ENCODE data around the gene PIK3R5. TPM values are rescaled to one million over a fixed set of nuclear protein-coding genes. Genes with fewer than 3 reads are reported as not detected.

PIK3R5 gene
- total and polyA plus RNA-seq, 2 donors (not counting 1 experiment from before 2014, with no cell fraction given): 0.15 TPM; not detected in 1

DNA sequence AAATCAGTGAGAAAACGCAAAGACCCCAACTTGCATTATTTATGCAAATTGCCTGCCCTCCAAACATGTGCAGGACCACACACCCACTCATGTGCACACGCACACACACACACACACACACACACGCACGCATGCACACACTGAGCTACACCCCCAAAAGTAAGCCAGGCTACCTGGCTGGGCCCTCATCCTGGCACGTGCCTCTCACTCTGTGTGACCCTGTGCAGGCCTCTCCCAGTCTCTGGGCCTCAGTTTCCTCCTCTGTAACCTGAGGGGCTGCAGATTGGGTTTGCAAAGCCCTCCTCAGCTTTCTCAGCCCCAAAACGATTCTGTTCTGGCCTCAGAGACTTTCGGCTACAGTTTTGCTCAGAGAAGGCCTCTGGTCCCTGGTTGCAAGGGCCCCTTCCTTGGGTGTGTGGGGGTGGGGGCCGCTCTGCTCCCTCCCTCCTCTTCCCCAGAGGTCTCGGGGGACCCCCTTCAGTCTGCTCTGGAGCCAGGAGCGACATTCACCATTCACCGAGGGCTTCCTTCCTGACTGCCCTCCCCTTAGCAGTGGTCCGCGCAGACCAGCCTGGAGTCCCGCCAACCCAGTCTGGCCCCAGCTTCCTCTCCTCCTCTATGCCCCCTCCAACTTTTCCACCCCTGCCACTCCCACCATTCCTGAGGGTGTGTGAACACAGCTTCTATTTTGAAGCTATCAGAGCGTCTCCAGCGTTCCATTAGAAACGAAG, 92.6 kb downstream of the PIK3R5 start:
- Histone ChIP-seq H4K20me1 (ENCODE audit: control insufficient read depth, extremely low read depth, insufficient read depth, low read length) (no peaks in the 10 kb centered on the region), H3K9ac (ENCODE audit: insufficient read depth, low read length) (no peak overlapping the region), H3K4me3 (replicated peaks in 1 of 4; ENCODE audit: control extremely low read depth in 1 of 4, insufficient read depth in 1 of 4, low read depth in 3 of 4, low read length in 4 of 4) (no peak overlapping the region), H3K79me2 (ENCODE audit: control insufficient read depth, insufficient read depth, low read length) (no peaks in the 10 kb centered on the region), H3K27me3 (ENCODE audit: control insufficient read depth, insufficient read depth, low read length) (peaks cover 3% of the 10 kb centered on the region), H3K27ac (ENCODE audit: insufficient read depth, low read length) (no peak overlapping the region), H3K4me2 (ENCODE audit: extremely low read depth, insufficient read depth, low read length) (no peak overlapping the region), H3K9me3 (ENCODE audit: control insufficient read depth, insufficient read depth, low read depth, low read length) (no peaks in the 10 kb centered on the region), H2AFZ (ENCODE audit: low read length) (no peak overlapping the region), H3K4me1 (ENCODE audit: control insufficient read depth, extremely low read depth, insufficient read depth, low read length) (no peaks in the 10 kb centered on the region), H3K36me3 (ENCODE audit: control insufficient read depth, insufficient read depth, low read length) (no peaks in the 10 kb centered on the region)
- TF ChIP-seq EZH2 (IDR thresholded peaks at IDR 0.05; ENCODE audit: low read length, missing control alignments): no peak
- TF ChIP-seq, protein P1, sequence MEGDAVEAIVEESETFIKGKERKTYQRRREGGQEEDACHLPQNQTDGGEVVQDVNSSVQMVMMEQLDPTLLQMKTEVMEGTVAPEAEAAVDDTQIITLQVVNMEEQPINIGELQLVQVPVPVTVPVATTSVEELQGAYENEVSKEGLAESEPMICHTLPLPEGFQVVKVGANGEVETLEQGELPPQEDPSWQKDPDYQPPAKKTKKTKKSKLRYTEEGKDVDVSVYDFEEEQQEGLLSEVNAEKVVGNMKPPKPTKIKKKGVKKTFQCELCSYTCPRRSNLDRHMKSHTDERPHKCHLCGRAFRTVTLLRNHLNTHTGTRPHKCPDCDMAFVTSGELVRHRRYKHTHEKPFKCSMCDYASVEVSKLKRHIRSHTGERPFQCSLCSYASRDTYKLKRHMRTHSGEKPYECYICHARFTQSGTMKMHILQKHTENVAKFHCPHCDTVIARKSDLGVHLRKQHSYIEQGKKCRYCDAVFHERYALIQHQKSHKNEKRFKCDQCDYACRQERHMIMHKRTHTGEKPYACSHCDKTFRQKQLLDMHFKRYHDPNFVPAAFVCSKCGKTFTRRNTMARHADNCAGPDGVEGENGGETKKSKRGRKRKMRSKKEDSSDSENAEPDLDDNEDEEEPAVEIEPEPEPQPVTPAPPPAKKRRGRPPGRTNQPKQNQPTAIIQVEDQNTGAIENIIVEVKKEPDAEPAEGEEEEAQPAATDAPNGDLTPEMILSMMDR (conservative IDR thresholded peaks at IDR 0.05 in 1 of 2, IDR thresholded peaks at IDR 0.05 in 1 of 2; ENCODE audit: low read depth in 1 of 2, low read length in 2 of 2): no peak
- DNase-seq (ENCODE audit: low read depth in 2 of 2): no peak

DNA sequence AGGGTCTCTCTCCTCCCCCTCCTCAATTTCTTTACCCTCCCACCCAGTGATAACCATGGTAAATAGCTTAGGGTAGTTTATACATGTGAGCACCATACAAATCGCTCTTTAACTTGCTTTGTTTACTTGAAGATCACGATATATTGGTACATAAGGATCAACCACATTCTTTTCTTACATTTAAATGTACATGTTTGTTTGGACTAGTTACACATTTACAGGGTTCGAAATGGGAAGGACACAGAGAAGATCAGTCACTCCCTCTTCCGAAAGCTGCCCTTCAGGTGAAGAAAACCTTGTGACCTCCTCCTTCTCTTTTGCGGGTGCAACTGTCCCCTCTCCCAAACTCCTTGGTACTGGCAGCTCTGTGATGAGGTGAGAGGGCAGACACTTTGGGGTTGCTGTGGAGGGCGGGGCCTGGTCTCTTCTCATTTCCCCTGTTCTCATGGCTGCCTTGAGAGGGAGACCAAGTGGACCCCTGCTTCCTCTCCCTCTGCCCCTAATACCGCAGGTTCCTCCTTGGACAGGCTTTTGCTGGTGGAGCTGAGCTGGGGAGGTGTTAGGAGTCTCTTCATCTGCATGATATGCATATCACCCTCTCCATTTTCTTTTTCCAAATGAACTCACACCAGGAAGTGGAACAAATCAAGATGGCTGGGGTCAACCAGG, 93.3 kb downstream of the PIK3R5 start:
- H3K9me3 ChIP-seq (ENCODE audit: control insufficient read depth, insufficient read depth, low read depth, low read length): no peaks in the 10 kb centered on the region
- H3K27ac ChIP-seq (ENCODE audit: insufficient read depth, low read length): no peak overlapping the region
- no peak for TF ChIP-seq EZH2 (IDR thresholded peaks at IDR 0.05; ENCODE audit: low read length, missing control alignments)
- TF ChIP-seq, protein P1 (conservative IDR thresholded peaks at IDR 0.05 in 1 of 2, IDR thresholded peaks at IDR 0.05 in 1 of 2; ENCODE audit: low read depth in 1 of 2, low read length in 2 of 2): no peak
- no peak overlapping the region for H3K4me3 ChIP-seq (replicated peaks in 1 of 4; ENCODE audit: control extremely low read depth in 1 of 4, insufficient read depth in 1 of 4, low read depth in 3 of 4, low read length in 4 of 4)
- no peak for DNase-seq (ENCODE audit: low read depth in 2 of 2)
- no peak overlapping the region for H3K9ac ChIP-seq (ENCODE audit: insufficient read depth, low read length)
- H3K4me2 ChIP-seq (ENCODE audit: extremely low read depth, insufficient read depth, low read length): no peak overlapping the region
- no peaks in the 10 kb centered on the region for H3K36me3 ChIP-seq (ENCODE audit: control insufficient read depth, insufficient read depth, low read length)
- H3K27me3 ChIP-seq (ENCODE audit: control insufficient read depth, insufficient read depth, low read length): peaks cover 3% of the 10 kb centered on the region
- H4K20me1 ChIP-seq (ENCODE audit: control insufficient read depth, extremely low read depth, insufficient read depth, low read length): no peaks in the 10 kb centered on the region
- no peak overlapping the region for H2AFZ ChIP-seq (ENCODE audit: low read length)
- no peaks in the 10 kb centered on the region for H3K79me2 ChIP-seq (ENCODE audit: control insufficient read depth, insufficient read depth, low read length)
- no peaks in the 10 kb centered on the region for H3K4me1 ChIP-seq (ENCODE audit: control insufficient read depth, extremely low read depth, insufficient read depth, low read length)

DNA sequence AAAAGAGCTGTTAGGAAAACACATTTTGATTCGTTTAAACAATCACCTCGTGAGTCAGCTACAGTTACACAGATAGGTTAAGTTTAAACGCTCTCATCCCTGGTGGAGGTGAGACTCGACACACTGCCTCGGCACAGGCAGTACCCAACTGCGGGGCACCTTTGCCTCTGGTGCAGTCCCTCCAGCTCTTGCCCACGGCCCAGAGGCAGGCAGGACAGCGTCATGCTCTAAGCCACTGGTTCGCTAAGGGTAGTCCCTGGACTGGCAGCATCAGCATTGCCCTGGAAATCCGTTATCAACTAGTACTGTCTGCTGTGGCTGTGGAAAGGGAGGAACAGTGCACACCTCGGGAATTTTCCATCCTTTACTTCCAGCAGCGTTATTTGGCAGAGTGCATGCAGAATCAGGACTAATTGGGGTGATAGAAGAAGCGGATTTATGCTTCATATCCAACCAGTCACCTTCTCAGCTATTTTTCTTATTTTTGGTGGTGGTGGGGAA, 94.4 kb downstream of the PIK3R5 start:
- no peaks in the 10 kb centered on the region for H3K79me2 ChIP-seq (ENCODE audit: control insufficient read depth, insufficient read depth, low read length)
- no peak overlapping the region for H2AFZ ChIP-seq (ENCODE audit: low read length)
- H3K4me3 ChIP-seq (replicated peaks in 1 of 4; ENCODE audit: control extremely low read depth in 1 of 4, insufficient read depth in 1 of 4, low read depth in 3 of 4, low read length in 4 of 4): no peak overlapping the region
- no peaks in the 10 kb centered on the region for H3K36me3 ChIP-seq (ENCODE audit: control insufficient read depth, insufficient read depth, low read length)
- no peak overlapping the region for H3K9ac ChIP-seq (ENCODE audit: insufficient read depth, low read length)
- TF ChIP-seq, protein P1 (conservative IDR thresholded peaks at IDR 0.05 in 1 of 2, IDR thresholded peaks at IDR 0.05 in 1 of 2; ENCODE audit: low read depth in 1 of 2, low read length in 2 of 2): no peak
- no peak for TF ChIP-seq EZH2 (IDR thresholded peaks at IDR 0.05; ENCODE audit: low read length, missing control alignments)
- no peaks in the 10 kb centered on the region for H3K4me1 ChIP-seq (ENCODE audit: control insufficient read depth, extremely low read depth, insufficient read depth, low read length)
- H4K20me1 ChIP-seq (ENCODE audit: control insufficient read depth, extremely low read depth, insufficient read depth, low read length): no peaks in the 10 kb centered on the region
- H3K4me2 ChIP-seq (ENCODE audit: extremely low read depth, insufficient read depth, low read length): no peak overlapping the region
- H3K27me3 ChIP-seq (ENCODE audit: control insufficient read depth, insufficient read depth, low read length): peaks cover 3% of the 10 kb centered on the region
- no peak for DNase-seq (ENCODE audit: low read depth in 2 of 2)
- H3K9me3 ChIP-seq (ENCODE audit: control insufficient read depth, insufficient read depth, low read depth, low read length): no peaks in the 10 kb centered on the region
- no peak overlapping the region for H3K27ac ChIP-seq (ENCODE audit: insufficient read depth, low read length)

Data from fibroblast of lung (primary cell).